KMS-11 (cell line): ENCODE data around the gene AKR7A2.

Experiments used
- H2AFZ ChIP-seq: fragments of 200-600 bp; sonication (generic); 2 replicates; pipeline ENCODE4 v1.6.1; 2016; ENCODE audit warnings: antibody characterized with exemption, mixed run types, low read depth
- H3K27ac ChIP-seq: fragments of 200-600 bp; sonication (generic); 2 replicates; pipeline ENCODE4 v1.6.1; 2016; ENCODE audit warnings: mild to moderate bottlenecking, mixed run types
- H3K27me3 ChIP-seq: fragments of 200-600 bp; sonication (generic); 2 replicates; pipeline ENCODE4 v1.6.1; 2017; ENCODE audit warnings: mild to moderate bottlenecking, low read depth, mixed run types, moderate library complexity; ENCODE audit not compliant: insufficient read depth
- H3K36me3 ChIP-seq: fragments of 200-600 bp; sonication (generic); 2 replicates; pipeline ENCODE4 v1.6.1; 2017; ENCODE audit warnings: mild to moderate bottlenecking, mixed run types; ENCODE audit not compliant: insufficient read depth
- H3K4me1 ChIP-seq: fragments of 200-600 bp; sonication (generic); 2 replicates; pipeline ENCODE4 v1.6.1; 2016; ENCODE audit warnings: mild to moderate bottlenecking, low read depth, mixed run types; ENCODE audit not compliant: poor library complexity, severe bottlenecking
- H3K4me2 ChIP-seq: fragments of 200-600 bp; sonication (generic); 2 replicates; pipeline ENCODE4 v1.7.0; 2016; ENCODE audit warnings: mild to moderate bottlenecking, mixed run types
- H3K4me3 ChIP-seq: fragments of 200-600 bp; sonication (generic); IDR thresholded peaks from 2 replicates; pipeline ENCODE4 v1.6.1; 2017; ENCODE audit warnings: low read depth, low read length, mixed read lengths; ENCODE audit not compliant: insufficient read depth
- H3K79me2 ChIP-seq: fragments of 200-600 bp; sonication (generic); 2 replicates; pipeline ENCODE4 v1.6.1; 2016; ENCODE audit warnings: low read depth, mixed run types; ENCODE audit not compliant: insufficient read depth
- H3K9ac ChIP-seq: fragments of 200-600 bp; sonication (generic); 2 replicates; pipeline ENCODE4 v1.6.1; 2016; ENCODE audit warnings: mild to moderate bottlenecking, mixed run types
- H4K20me1 ChIP-seq: fragments of 200-600 bp; sonication (generic); 2 replicates; pipeline ENCODE4 v1.6.1; 2016; ENCODE audit warnings: mild to moderate bottlenecking, mixed run types; ENCODE audit not compliant: insufficient read depth
- CTCF ChIP-seq: fragments of 200-600 bp; sonication (generic); conservative IDR thresholded peaks from 2 replicates; pipeline ENCODE4 v1.6.1; 2017; ENCODE audit warnings: low read depth, mild to moderate bottlenecking, antibody characterized with exemption, low read length, moderate library complexity, mixed read lengths

AKR7A2 gene

GRCh38 chr1:19321071-19321470 lies 9.1 kb upstream of the AKR7A2 start:
- Histone ChIP-seq H2AFZ (no peak overlapping the region), H3K36me3 (no peaks in the 10 kb centered on the region), H3K4me1 (no peaks in the 10 kb centered on the region), H3K27ac (no peak overlapping the region), H4K20me1 (no peaks in the 10 kb centered on the region), H3K27me3 (no peaks in the 10 kb centered on the region), H3K4me2 (no peak overlapping the region), H3K4me3 (no peak overlapping the region), H3K9ac (no peak overlapping the region), H3K79me2 (no peaks in the 10 kb centered on the region)
- TF ChIP-seq CTCF, result no peak

- no peak overlapping the region for H3K9ac ChIP-seq
- no peak overlapping the region for H2AFZ ChIP-seq
- H3K27me3 ChIP-seq, result no peaks in the 10 kb centered on the region
- no peak overlapping the region for H3K4me2 ChIP-seq
- H3K36me3 ChIP-seq, result no peaks in the 10 kb centered on the region
- H3K79me2 ChIP-seq, result no peaks in the 10 kb centered on the region
- no peaks in the 10 kb centered on the region for H4K20me1 ChIP-seq
- H3K27ac ChIP-seq, result no peak overlapping the region
- H3K4me1 ChIP-seq, result no peaks in the 10 kb centered on the region
- H3K4me3 ChIP-seq, result no peak overlapping the region
- no peak for TF ChIP-seq CTCF
These were observed 7.3 kb upstream of the AKR7A2 start for GRCh38 chr1:19319196-19319595.

- Histone ChIP-seq H3K4me2 (no peak overlapping the region), H3K4me3 (no peak overlapping the region), H3K36me3 (no peaks in the 10 kb centered on the region), H3K4me1 (peaks cover 7% of the 10 kb centered on the region), H3K27ac (no peak overlapping the region), H2AFZ (no peak overlapping the region), H3K9ac (no peak overlapping the region), H4K20me1 (no peaks in the 10 kb centered on the region), H3K27me3 (no peaks in the 10 kb centered on the region), H3K79me2 (no peaks in the 10 kb centered on the region)
- TF ChIP-seq CTCF, result no peak
These were observed 5.4 kb upstream of the AKR7A2 start for GRCh38 chr1:19317126-19317910.

- Histone ChIP-seq H3K27me3 (no peaks in the 10 kb centered on the region), H3K4me2 (no peak overlapping the region), H2AFZ (no peak overlapping the region), H3K79me2 (no peaks in the 10 kb centered on the region), H4K20me1 (no peaks in the 10 kb centered on the region), H3K27ac (no peak overlapping the region), H3K4me3 (no peak overlapping the region), H3K9ac (no peak overlapping the region), H3K36me3 (no peaks in the 10 kb centered on the region), H3K4me1 (peaks cover 14% of the 10 kb centered on the region)
- TF ChIP-seq CTCF, result no peak
These were observed 3.6 kb upstream of the AKR7A2 start for GRCh38 chr1:19315378-19316198.
